ENCODE data around the gene RARRES2. TPM values are rescaled to one million over a fixed set of nuclear protein-coding genes. Genes with fewer than 3 reads are reported as not detected.

The RARRES2 gene
- total and polyA plus RNA-seq, 2 of the 13 experiments (the other 11 are each of a cell fraction or from before 2014, with no cell fraction given): 134 to 172 TPM

- TF ChIP-seq FOXO4 (CRISPR knock-in tag; conservative IDR thresholded peaks at IDR 0.05) (no peak), ZNF414 (CRISPR knock-in tag; IDR thresholded peaks at IDR 0.05) (no peak), ZNF782 (CRISPR knock-in tag; IDR thresholded peaks at IDR 0.05; ENCODE audit: borderline replicate concordance) (no peak), RXRB (CRISPR knock-in tag; IDR thresholded peaks at IDR 0.05; ENCODE audit: borderline replicate concordance) (no peak)
Observed at GRCh38 chr7:150313870-150314269, 27.6 kb downstream of the RARRES2 start (continued).

- Histone ChIP-seq H3K9ac (ENCODE audit: insufficient read depth, low read depth, low read length) (no peak overlapping the region), H3K27ac (ENCODE audit: extremely low read length, insufficient read depth, low read length) (no peak overlapping the region), H3K4me1 (ENCODE audit: insufficient read depth, low read length) (peaks cover 37% of the 10 kb centered on the region), H3K4me3 (replicated peaks in 1 of 3; ENCODE audit: insufficient read depth in 1 of 3, low read depth in 2 of 3, low read length in 3 of 3) (no peak overlapping the region), H2AFZ (ENCODE audit: low read length) (no peak overlapping the region), H3K9me3 (ENCODE audit: low read length) (no peaks in the 10 kb centered on the region), H3K27me3 (ENCODE audit: control insufficient read depth in 1 of 2, insufficient read depth in 2 of 2, low read length in 2 of 2) (no peaks in the 10 kb centered on the region), H3K79me2 (ENCODE audit: insufficient read depth, low read length) (no peaks in the 10 kb centered on the region), H4K20me1 (ENCODE audit: insufficient read depth, low read length) (no peaks in the 10 kb centered on the region), H3K36me3 (replicated peaks in 1 of 2; ENCODE audit: control insufficient read depth in 1 of 2, insufficient read depth in 2 of 2, low read length in 2 of 2) (no peaks in the 10 kb centered on the region), H3K4me2 (ENCODE audit: low read depth, low read length) (no peak overlapping the region)
- intact Hi-C loops (cut with micrococcal nuclease; ENCODE audit: unreplicated experiment): no loop called here
- in situ Hi-C loops (cut with HindIII; ENCODE audit: extremely low pct_ligation_motif_present, low pct_unique_long_range_greater_than_20kb): no loop called here
- TF ChIP-seq ZNF543 (CRISPR knock-in tag; IDR thresholded peaks at IDR 0.05) (no peak), PHF5A (CRISPR knock-in tag; IDR thresholded peaks at IDR 0.05; ENCODE audit: low read depth, unreplicated experiment) (no peak), ATRX (CRISPR knock-in tag; IDR thresholded peaks at IDR 0.05; ENCODE audit: borderline replicate concordance) (no peak), HCFC1 (IDR thresholded peaks at IDR 0.05; ENCODE audit: low read depth, low read length) (no peak)
- ChIA-PET POLR2A (interaction anchor here (0.8 to 2.3 kb wide), 2 partner anchors 9 to 29 kb away, joined by 3 to 13 read pairs; partner anchors contain the start of genes ACTR3C and LRRC61), CTCF (ENCODE audit: low intra/inter-chr PET ratio, low total read pairs) (no interaction called here)
- ATAC-seq (no peak), FAIRE-seq (no peak), DNase-seq (ENCODE audit: low spot score) (no peak)
- 85% methylated on average over 3 of the region's 3 CpGs for WGBS (ENCODE audit: low lambda C conversion rate)
- no TSS peak for BruUV-seq (replicated peaks)
Observed at GRCh38 chr7:150313367-150313809, 28.0 kb downstream of the RARRES2 start.

Data from HepG2 (cell line).